RWPE1 (cell line): ENCODE results near the gene AASDHPPT.

ENCODE experiments used
- CTCF ChIA-PET: fragments of 350-600 bp; sonication (Branson Sonifier 250); formaldehyde crosslinking; extraction: SDS; loops from one replicate; lab custom pipeline; 2021; lab: Yijun Ruan, JAX
- POLR2A ChIA-PET: fragments of 400-600 bp; formaldehyde crosslinking; extraction: SDS; loops from one replicate; lab custom pipeline; 2020; ENCODE audit warnings: antibody characterized with exemption; ENCODE audit not compliant: low non-redundant PET; lab: Yijun Ruan, JAX
- DNase-seq: peaks from one replicate; pipeline ENCODE4 v3.0.0; 2012; ENCODE audit warnings: low spot score
- H3K27ac ChIP-seq: fragments of 450-650 bp; 2 replicates; pipeline ENCODE4 v1.5.1; 2017
- TF ChIP-seq, protein P1 (sequence below): fragments of 450-650 bp; conservative IDR thresholded peaks from 2 replicates; pipeline ENCODE4 v1.5.1; 2017; ENCODE audit warnings: low read depth, mild to moderate bottlenecking

The AASDHPPT gene

GRCh38 chr11:106091480-106092123, 14.1 kb downstream of the AASDHPPT start:
- TF ChIP-seq, protein P1, sequence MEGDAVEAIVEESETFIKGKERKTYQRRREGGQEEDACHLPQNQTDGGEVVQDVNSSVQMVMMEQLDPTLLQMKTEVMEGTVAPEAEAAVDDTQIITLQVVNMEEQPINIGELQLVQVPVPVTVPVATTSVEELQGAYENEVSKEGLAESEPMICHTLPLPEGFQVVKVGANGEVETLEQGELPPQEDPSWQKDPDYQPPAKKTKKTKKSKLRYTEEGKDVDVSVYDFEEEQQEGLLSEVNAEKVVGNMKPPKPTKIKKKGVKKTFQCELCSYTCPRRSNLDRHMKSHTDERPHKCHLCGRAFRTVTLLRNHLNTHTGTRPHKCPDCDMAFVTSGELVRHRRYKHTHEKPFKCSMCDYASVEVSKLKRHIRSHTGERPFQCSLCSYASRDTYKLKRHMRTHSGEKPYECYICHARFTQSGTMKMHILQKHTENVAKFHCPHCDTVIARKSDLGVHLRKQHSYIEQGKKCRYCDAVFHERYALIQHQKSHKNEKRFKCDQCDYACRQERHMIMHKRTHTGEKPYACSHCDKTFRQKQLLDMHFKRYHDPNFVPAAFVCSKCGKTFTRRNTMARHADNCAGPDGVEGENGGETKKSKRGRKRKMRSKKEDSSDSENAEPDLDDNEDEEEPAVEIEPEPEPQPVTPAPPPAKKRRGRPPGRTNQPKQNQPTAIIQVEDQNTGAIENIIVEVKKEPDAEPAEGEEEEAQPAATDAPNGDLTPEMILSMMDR = no peak
- ChIA-PET CTCF (no interaction called here), POLR2A (no interaction called here)
- H3K27ac ChIP-seq = no peak overlapping the region
- peak; percentile 48 for DNase-seq

DNA sequence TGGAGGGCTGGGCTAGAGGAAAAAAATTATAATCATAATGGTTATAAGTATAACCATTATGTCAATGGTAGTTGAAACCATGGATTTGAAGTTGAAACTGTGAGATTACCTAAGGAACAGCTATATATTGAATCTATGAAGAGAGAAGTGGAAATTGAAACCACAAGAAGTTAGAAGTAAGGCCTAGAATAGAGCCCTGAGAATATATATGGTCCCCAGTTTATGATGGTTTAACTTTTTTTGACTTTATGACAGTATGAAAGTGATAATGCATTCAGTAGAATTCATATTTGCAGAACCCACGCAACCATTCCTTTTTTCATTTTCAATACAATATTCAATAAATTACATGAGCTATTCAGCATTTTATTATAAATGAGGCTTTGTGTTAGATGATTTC, 15.0 kb downstream of the AASDHPPT start:
- ChIA-PET CTCF (interaction anchor here (0.6 kb wide), 1 partner anchor 607 kb away, joined by 4 read pairs; no protein-coding TSS in a partner anchor), POLR2A (no interaction called here)
- TF ChIP-seq, protein P1 = no peak
- H3K27ac ChIP-seq = no peak overlapping the region
- no peak for DNase-seq

- CTCF ChIA-PET = no interaction called here
- POLR2A ChIA-PET = no interaction called here
- no peak overlapping the region for H3K27ac ChIP-seq
- DNase-seq = no peak
- TF ChIP-seq, protein P1 = no peak
These were observed 21.6 kb downstream of the AASDHPPT start for GRCh38 chr11:106098893-106099553.

DNA sequence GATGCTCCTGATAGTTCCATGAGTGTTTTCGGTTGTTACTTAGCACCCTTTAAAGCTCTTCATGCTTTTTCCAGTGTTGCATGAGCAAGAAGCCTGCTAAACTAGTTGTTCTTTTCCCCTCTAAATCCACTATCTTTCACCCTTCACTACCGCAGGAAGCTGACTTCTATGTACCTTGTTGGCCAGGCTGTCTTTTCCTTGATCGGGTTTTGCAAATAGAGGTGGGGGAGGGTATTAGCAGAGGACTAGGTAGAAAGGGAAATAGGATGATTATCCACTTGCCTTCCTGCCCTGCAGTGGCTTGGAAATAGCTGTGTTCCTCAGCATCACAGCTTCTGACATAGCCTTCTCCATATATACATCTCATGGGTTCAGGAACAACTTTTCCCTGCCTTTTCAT, 23.9 kb downstream of the AASDHPPT start:
- no peak for DNase-seq
- ChIA-PET POLR2A (no interaction called here), CTCF (interaction anchor here (0.8 kb wide), 1 partner anchor 55 kb away, joined by 3 read pairs; no protein-coding TSS in a partner anchor)
- TF ChIP-seq, protein P1 = no peak
- no peak overlapping the region for H3K27ac ChIP-seq

GRCh38 chr11:106101819-106102218, 24.4 kb downstream of the AASDHPPT start:
- POLR2A ChIA-PET = no interaction called here
- no peak for DNase-seq
- TF ChIP-seq, protein P1 = no peak
- H3K27ac ChIP-seq = no peak overlapping the region
- CTCF ChIA-PET = no interaction called here

DNA sequence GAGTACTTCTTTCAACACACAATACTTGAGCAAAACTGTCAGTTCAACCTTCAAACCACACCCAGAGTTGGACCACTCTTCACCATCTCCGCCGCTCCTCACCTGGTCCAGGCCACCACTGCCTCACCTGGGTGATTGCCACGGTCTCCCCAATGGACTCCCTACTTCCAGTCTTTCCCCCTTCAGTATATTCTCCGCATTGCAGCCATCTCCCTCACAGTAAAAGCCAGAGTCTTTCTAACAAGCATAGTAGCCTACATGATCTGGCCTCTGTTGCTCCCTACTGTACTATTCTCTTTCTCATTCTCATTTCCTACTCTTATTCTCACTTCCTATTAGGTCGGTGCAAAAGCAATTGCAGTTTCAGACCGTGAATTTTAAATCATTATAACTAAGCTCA, 28.5 kb downstream of the AASDHPPT start:
- DNase-seq = no peak
- TF ChIP-seq, protein P1 = no peak
- ChIA-PET POLR2A (no interaction called here), CTCF (no interaction called here)
- no peak overlapping the region for H3K27ac ChIP-seq
